Measurements from ENCODE around the gene ACP1. TPM values are rescaled to one million over a fixed set of nuclear protein-coding genes. Genes with fewer than 3 reads are reported as not detected.
A peak's percentile ranks its signal among the peaks of the same experiment; 100 is the strongest.

ACP1 gene
- total RNA-seq, 1 donor from 2014 or later = 114 TPM

- no peak overlapping the region for H3K27ac ChIP-seq (ENCODE audit: low read depth, low read length)
- H3K9me3 Mint-ChIP-seq (ENCODE audit: unreplicated experiment) = no peaks in the 10 kb centered on the region
- DNase-seq (ENCODE audit: low read depth) (peak; percentile 57), FAIRE-seq (no peak)
- H3K9me3 ChIP-seq (ENCODE audit: insufficient read depth, low read depth, low read length) = no peaks in the 10 kb centered on the region
- H3K36me3 ChIP-seq (ENCODE audit: insufficient read depth, low read length) = peaks cover 14% of the 10 kb centered on the region
- H3K27me3 ChIP-seq (ENCODE audit: insufficient read depth, low read length) = peaks cover 7% of the 10 kb centered on the region
- H3K27ac Mint-ChIP-seq (ENCODE audit: unreplicated experiment) = peak overlapping the region; percentile 26
- no peaks in the 10 kb centered on the region for H3K79me2 ChIP-seq (ENCODE audit: insufficient read depth, low read length)
- peaks cover 25% of the 10 kb centered on the region for H3K4me1 ChIP-seq (ENCODE audit: insufficient read depth, low read length)
- no peak overlapping the region for H3K4me3 Mint-ChIP-seq (ENCODE audit: unreplicated experiment)
- no peak overlapping the region for H2AFZ ChIP-seq (ENCODE audit: low read depth, low read length)
- H3K4me3 ChIP-seq (ENCODE audit: insufficient read depth, low read depth, low read length) = no peak overlapping the region
- no peak for TF ChIP-seq EZH2 (IDR thresholded peaks at IDR 0.05; ENCODE audit: insufficient read depth, low read length)
- no peak for TF ChIP-seq CTCF (IDR thresholded peaks at IDR 0.05; ENCODE audit: insufficient read depth, low read depth, low read length)
- H3K9ac ChIP-seq (ENCODE audit: low read length) = no peak overlapping the region
- peaks cover 21% of the 10 kb centered on the region for H3K4me1 Mint-ChIP-seq (ENCODE audit: low read depth, unreplicated experiment)
- H3K4me2 ChIP-seq (ENCODE audit: low read length) = peak overlapping the region; percentile 34
- peaks cover 6% of the 10 kb centered on the region for H3K27me3 Mint-ChIP-seq (ENCODE audit: low read depth, unreplicated experiment)
- peaks cover 10% of the 10 kb centered on the region for H3K36me3 Mint-ChIP-seq (ENCODE audit: low read depth, unreplicated experiment)
- H4K20me1 ChIP-seq (ENCODE audit: insufficient read depth, low read length) = peaks cover 8% of the 10 kb centered on the region
Measured at GRCh38 chr2:283996-284794, 19.4 kb downstream of the ACP1 start.

GRCh38 chr2:284896-285492 lies 20.2 kb downstream of the ACP1 start:
- Histone ChIP-seq H3K36me3 (ENCODE audit: insufficient read depth, low read length) (peaks cover 10% of the 10 kb centered on the region), H2AFZ (ENCODE audit: low read depth, low read length) (no peak overlapping the region), H3K4me2 (ENCODE audit: low read length) (peak overlapping the region; percentile 35), H3K79me2 (ENCODE audit: insufficient read depth, low read length) (no peaks in the 10 kb centered on the region), H4K20me1 (ENCODE audit: insufficient read depth, low read length) (peaks cover 8% of the 10 kb centered on the region), H3K4me3 (ENCODE audit: insufficient read depth, low read depth, low read length) (no peak overlapping the region), H3K9ac (ENCODE audit: low read length) (peak overlapping the region; percentile 44), H3K27me3 (ENCODE audit: insufficient read depth, low read length) (peaks cover 8% of the 10 kb centered on the region), H3K9me3 (ENCODE audit: insufficient read depth, low read depth, low read length) (no peaks in the 10 kb centered on the region), H3K4me1 (ENCODE audit: insufficient read depth, low read length) (peaks cover 29% of the 10 kb centered on the region), H3K27ac (ENCODE audit: low read depth, low read length) (peak overlapping the region; percentile 53)
- FAIRE-seq (no peak), DNase-seq (ENCODE audit: low read depth) (peak; percentile 30)
- Mint-ChIP-seq H3K4me3 (ENCODE audit: unreplicated experiment) (no peak overlapping the region), H3K4me1 (ENCODE audit: low read depth, unreplicated experiment) (peaks cover 21% of the 10 kb centered on the region), H3K36me3 (ENCODE audit: low read depth, unreplicated experiment) (peaks cover 9% of the 10 kb centered on the region), H3K9me3 (ENCODE audit: unreplicated experiment) (no peaks in the 10 kb centered on the region), H3K27me3 (ENCODE audit: low read depth, unreplicated experiment) (peaks cover 6% of the 10 kb centered on the region), H3K27ac (ENCODE audit: unreplicated experiment) (peak overlapping the region; percentile 13)
- no peak for TF ChIP-seq CTCF (IDR thresholded peaks at IDR 0.05; ENCODE audit: insufficient read depth, low read depth, low read length)
- no peak for TF ChIP-seq EZH2 (IDR thresholded peaks at IDR 0.05; ENCODE audit: insufficient read depth, low read length)
